ENCODE measurements around the gene MAPK14. TPM values are rescaled to one million over a fixed set of nuclear protein-coding genes. Genes with fewer than 3 reads are reported as not detected.

Gene MAPK14
- total RNA-seq, 2 experiments from 2014 or later: 39.1 to 44.0 TPM

GRCh38 chr6:36099869-36100483 lies 72.4 kb downstream of the MAPK14 start:
- H3K36me3 Mint-ChIP-seq (ENCODE audit: low read depth): peaks cover 17% of the 10 kb centered on the region
- intact Hi-C loops (cut with DNase I, micrococcal nuclease): no loop called here
- POLR2A ChIA-PET: interaction anchor here (0.6 kb wide), 1 partner anchor 260 kb away, joined by 4 read pairs; no protein-coding TSS in a partner anchor
- peaks cover 40% of the 10 kb centered on the region for H3K4me1 Mint-ChIP-seq
- H3K4me3 Mint-ChIP-seq: no peak overlapping the region
- ATAC-seq: peak; percentile 66
- H3K27me3 Mint-ChIP-seq: no peaks in the 10 kb centered on the region
- no peaks in the 10 kb centered on the region for H3K9me3 Mint-ChIP-seq (ENCODE audit: low read depth)
- H3K27ac Mint-ChIP-seq: peak overlapping the region; percentile 67
- CTCF ChIA-PET: interaction anchor here (0.5 to 9.5 kb wide), 6 partner anchors 19 to 788 kb away, joined by 3 to 183 read pairs (median 4); partner anchors contain the start of genes MAPK14 and SLC26A8
- DNase-seq: peak; percentile 46

DNA sequence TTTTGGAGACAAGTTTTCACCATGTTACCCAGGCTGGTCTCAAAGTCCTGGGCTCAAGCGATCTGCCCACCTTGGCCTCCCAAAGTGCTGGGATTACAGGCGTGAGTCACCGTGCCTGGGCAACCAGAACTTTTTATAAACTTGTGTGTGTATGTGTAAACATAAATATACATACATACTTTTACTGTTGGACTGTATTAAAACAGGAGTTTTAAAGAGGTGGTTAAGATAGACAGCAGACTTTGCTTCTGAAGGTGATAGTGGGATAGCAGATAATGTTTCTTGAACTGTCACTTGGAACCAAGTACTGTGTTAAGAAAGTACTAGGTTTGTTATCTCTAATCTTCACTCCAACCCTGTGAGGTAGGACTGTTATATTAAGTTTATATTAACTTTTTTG lies 74.1 kb downstream of the MAPK14 start:
- H3K4me3 Mint-ChIP-seq: no peak overlapping the region
- no peaks in the 10 kb centered on the region for H3K27me3 Mint-ChIP-seq
- DNase-seq (no peak), ATAC-seq (no peak)
- intact Hi-C loops (cut with DNase I, micrococcal nuclease): no loop called here
- H3K27ac Mint-ChIP-seq: peak overlapping the region; percentile 12
- H3K4me1 Mint-ChIP-seq: peaks cover 35% of the 10 kb centered on the region
- POLR2A ChIA-PET: no interaction called here
- CTCF ChIA-PET: interaction anchor here (9.5 kb wide), 1 partner anchor 75 kb away, joined by 183 read pairs; the partner anchor contains the start of genes MAPK14 and SLC26A8
- no peaks in the 10 kb centered on the region for H3K9me3 Mint-ChIP-seq (ENCODE audit: low read depth)
- peaks cover 18% of the 10 kb centered on the region for H3K36me3 Mint-ChIP-seq (ENCODE audit: low read depth)

DNA sequence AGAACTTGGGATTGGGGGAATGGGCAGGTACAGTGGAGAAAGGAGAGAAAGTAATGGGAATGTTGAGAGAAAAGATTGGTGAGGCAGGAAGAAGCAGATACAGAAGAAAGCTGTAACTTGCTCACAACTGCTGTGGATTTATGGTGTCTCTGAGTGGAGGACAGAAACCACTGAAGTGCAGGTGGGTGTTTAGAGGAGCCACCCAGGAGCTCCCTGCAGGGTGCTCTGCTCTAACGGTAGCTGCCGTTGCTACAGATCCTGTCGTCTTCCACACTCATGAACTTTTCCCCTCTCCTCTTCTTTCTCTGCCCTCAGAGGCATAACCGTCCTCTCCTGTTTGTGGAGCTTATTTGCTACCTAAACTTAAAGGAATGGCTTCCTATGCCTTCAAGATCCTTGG lies 75.2 kb downstream of the MAPK14 start:
- POLR2A ChIA-PET: interaction anchor here (0.9 kb wide), 1 partner anchor 76 kb away, joined by 3 read pairs; no protein-coding TSS in a partner anchor
- ATAC-seq (no peak), DNase-seq (no peak)
- CTCF ChIA-PET: interaction anchor here (0.8 to 6.7 kb wide), 6 partner anchors 8 to 258 kb away, joined by 3 to 47 read pairs (median 4); partner anchors contain the start of gene MAPK14
- H3K27me3 Mint-ChIP-seq: no peaks in the 10 kb centered on the region
- H3K9me3 Mint-ChIP-seq (ENCODE audit: low read depth): no peaks in the 10 kb centered on the region
- H3K4me3 Mint-ChIP-seq: no peak overlapping the region
- H3K27ac Mint-ChIP-seq: no peak overlapping the region
- H3K36me3 Mint-ChIP-seq (ENCODE audit: low read depth): peaks cover 25% of the 10 kb centered on the region
- H3K4me1 Mint-ChIP-seq: peaks cover 42% of the 10 kb centered on the region
- intact Hi-C loops (cut with DNase I, micrococcal nuclease): no loop called here

- H3K4me3 Mint-ChIP-seq: no peak overlapping the region
- H3K9me3 Mint-ChIP-seq (ENCODE audit: low read depth): no peaks in the 10 kb centered on the region
- DNase-seq (no peak), ATAC-seq (no peak)
- CTCF ChIA-PET: interaction anchor here (3.5 to 6.7 kb wide), 2 partner anchors 10 to 78 kb away, joined by 12 to 47 read pairs; partner anchors contain the start of gene MAPK14
- H3K27me3 Mint-ChIP-seq: no peaks in the 10 kb centered on the region
- H3K4me1 Mint-ChIP-seq: peaks cover 47% of the 10 kb centered on the region
- POLR2A ChIA-PET: no interaction called here
- intact Hi-C loops (cut with DNase I, micrococcal nuclease): no loop called here
- no peak overlapping the region for H3K27ac Mint-ChIP-seq
- peaks cover 41% of the 10 kb centered on the region for H3K36me3 Mint-ChIP-seq (ENCODE audit: low read depth)
Measured at GRCh38 chr6:36104836-36105235, 77.2 kb downstream of the MAPK14 start.

DNA sequence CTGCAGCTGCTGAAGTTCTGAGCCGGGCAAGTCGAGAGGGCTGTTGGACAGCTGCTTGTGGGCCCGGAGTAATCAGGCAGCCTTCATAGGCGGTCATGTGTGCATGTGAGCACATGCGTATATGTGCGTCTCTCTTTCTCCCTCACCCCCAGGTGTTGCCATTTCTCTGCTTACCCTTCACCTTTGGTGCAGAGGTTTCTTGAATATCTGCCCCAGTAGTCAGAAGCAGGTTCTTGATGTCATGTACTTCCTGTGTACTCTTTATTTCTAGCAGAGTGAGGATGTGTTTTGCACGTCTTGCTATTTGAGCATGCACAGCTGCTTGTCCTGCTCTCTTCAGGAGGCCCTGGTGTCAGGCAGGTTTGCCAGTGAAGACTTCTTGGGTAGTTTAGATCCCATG lies 81.5 kb downstream of the MAPK14 start:
- ATAC-seq: peak; percentile 81
- no peaks in the 10 kb centered on the region for H3K9me3 Mint-ChIP-seq (ENCODE audit: low read depth)
- intact Hi-C loops (cut with DNase I, micrococcal nuclease): no loop called here
- H3K36me3 Mint-ChIP-seq (ENCODE audit: low read depth): peaks cover 36% of the 10 kb centered on the region
- ChIA-PET CTCF (interaction anchor here (0.6 to 6.7 kb wide), 3 partner anchors 14 to 357 kb away, joined by 3 to 47 read pairs (median 3); no protein-coding TSS in a partner anchor), POLR2A (no interaction called here)
- H3K4me1 Mint-ChIP-seq: peaks cover 42% of the 10 kb centered on the region
- peak overlapping the region; percentile 81 for H3K27ac Mint-ChIP-seq
- DNase-seq: no peak
- no peaks in the 10 kb centered on the region for H3K27me3 Mint-ChIP-seq
- H3K4me3 Mint-ChIP-seq: no peak overlapping the region

DNA sequence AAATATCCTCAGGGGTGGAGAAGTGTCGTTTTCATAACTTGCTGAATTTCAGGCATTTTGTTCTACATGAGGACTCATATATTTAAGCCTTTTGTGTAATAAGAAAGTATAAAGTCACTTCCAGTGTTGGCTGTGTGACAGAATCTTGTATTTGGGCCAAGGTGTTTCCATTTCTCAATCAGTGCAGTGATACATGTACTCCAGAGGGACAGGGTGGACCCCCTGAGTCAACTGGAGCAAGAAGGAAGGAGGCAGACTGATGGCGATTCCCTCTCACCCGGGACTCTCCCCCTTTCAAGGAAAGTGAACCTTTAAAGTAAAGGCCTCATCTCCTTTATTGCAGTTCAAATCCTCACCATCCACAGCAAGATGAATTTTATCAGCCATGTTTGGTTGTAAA lies 82.4 kb downstream of the MAPK14 start:
- peak overlapping the region; percentile 81 for H3K27ac Mint-ChIP-seq
- H3K27me3 Mint-ChIP-seq: no peaks in the 10 kb centered on the region
- no peaks in the 10 kb centered on the region for H3K9me3 Mint-ChIP-seq (ENCODE audit: low read depth)
- peaks cover 34% of the 10 kb centered on the region for H3K36me3 Mint-ChIP-seq (ENCODE audit: low read depth)
- ATAC-seq (no peak), DNase-seq (no peak)
- ChIA-PET CTCF (interaction anchor here (0.7 kb wide), 1 partner anchor 12 kb away, joined by 3 read pairs; no protein-coding TSS in a partner anchor), POLR2A (no interaction called here)
- intact Hi-C loops (cut with DNase I, micrococcal nuclease): no loop called here
- no peak overlapping the region for H3K4me3 Mint-ChIP-seq
- peaks cover 50% of the 10 kb centered on the region for H3K4me1 Mint-ChIP-seq

GRCh38 chr6:36110863-36111262 lies 83.3 kb downstream of the MAPK14 start:
- Mint-ChIP-seq H3K27me3 (no peaks in the 10 kb centered on the region), H3K4me3 (no peak overlapping the region), H3K9me3 (ENCODE audit: low read depth) (no peaks in the 10 kb centered on the region), H3K27ac (no peak overlapping the region), H3K36me3 (ENCODE audit: low read depth) (peaks cover 31% of the 10 kb centered on the region), H3K4me1 (peaks cover 58% of the 10 kb centered on the region)
- ChIA-PET POLR2A (no interaction called here), CTCF (interaction anchor here (0.7 kb wide), 1 partner anchor 11 kb away, joined by 3 read pairs; no protein-coding TSS in a partner anchor)
- ATAC-seq (no peak), DNase-seq (no peak)
- intact Hi-C loops (cut with DNase I, micrococcal nuclease): no loop called here

DNA sequence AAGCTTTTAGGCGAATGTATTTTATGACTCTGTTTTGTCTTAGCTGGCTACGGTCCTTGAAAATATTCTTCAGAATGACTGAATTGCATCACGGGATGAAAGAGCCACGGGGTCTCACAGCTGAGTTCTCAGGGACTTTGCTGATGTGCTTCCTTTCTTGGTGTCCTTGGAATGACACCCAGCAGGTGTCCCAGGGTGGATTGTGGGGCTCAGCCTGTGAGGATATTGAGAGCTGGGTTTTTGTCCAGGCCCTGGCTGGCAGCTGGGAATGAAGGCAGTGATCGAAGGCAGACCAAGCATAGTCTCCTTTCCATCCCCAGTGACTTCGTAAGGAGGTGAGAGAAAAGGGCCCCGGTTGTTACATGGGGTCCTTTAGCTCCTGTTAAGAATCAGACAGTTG lies 83.9 kb downstream of the MAPK14 start:
- Mint-ChIP-seq H3K9me3 (ENCODE audit: low read depth) (no peaks in the 10 kb centered on the region), H3K27me3 (no peaks in the 10 kb centered on the region), H3K4me3 (no peak overlapping the region), H3K4me1 (peaks cover 64% of the 10 kb centered on the region), H3K36me3 (ENCODE audit: low read depth) (peaks cover 31% of the 10 kb centered on the region), H3K27ac (peak overlapping the region; percentile 19)
- POLR2A ChIA-PET: no interaction called here
- DNase-seq: no peak
- CTCF ChIA-PET: no interaction called here
- ATAC-seq: no peak
- intact Hi-C loops (cut with DNase I, micrococcal nuclease): no loop called here

GRCh38 chr6:36113049-36113448 lies 85.4 kb downstream of the MAPK14 start:
- Mint-ChIP-seq H3K9me3 (ENCODE audit: low read depth) (no peaks in the 10 kb centered on the region), H3K27ac (no peak overlapping the region), H3K4me1 (peaks cover 68% of the 10 kb centered on the region), H3K27me3 (no peaks in the 10 kb centered on the region), H3K4me3 (no peak overlapping the region), H3K36me3 (ENCODE audit: low read depth) (peaks cover 23% of the 10 kb centered on the region)
- intact Hi-C loops (cut with DNase I, micrococcal nuclease): no loop called here
- ATAC-seq: no peak
- DNase-seq: no peak
- ChIA-PET POLR2A (no interaction called here), CTCF (interaction anchor here (0.6 to 2.0 kb wide), 6 partner anchors 11 to 270 kb away, joined by 3 to 6 read pairs (median 4); no protein-coding TSS in a partner anchor)

DNA sequence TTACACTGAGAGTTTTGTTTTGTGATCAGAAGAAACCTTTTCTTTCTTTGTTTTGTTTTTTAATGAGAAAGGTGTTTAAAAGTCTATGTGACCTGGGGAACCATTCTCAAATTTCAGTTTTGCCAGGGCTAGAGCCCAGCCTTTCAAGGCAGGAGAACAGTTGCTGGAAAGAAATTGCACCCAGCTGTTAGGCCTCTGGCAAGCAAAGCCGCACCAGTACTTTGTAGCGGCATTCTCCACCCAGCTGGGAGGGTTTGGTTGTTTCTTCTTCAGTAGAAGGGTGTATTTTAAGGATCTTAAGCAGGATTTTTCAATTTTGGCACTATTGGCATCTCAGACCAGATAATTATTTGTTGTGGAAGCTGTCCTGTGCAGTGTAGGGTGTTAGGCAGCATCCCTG lies 86.1 kb downstream of the MAPK14 start:
- Mint-ChIP-seq H3K9me3 (ENCODE audit: low read depth) (no peaks in the 10 kb centered on the region), H3K4me1 (peaks cover 68% of the 10 kb centered on the region), H3K27ac (peak overlapping the region; percentile 67), H3K27me3 (no peaks in the 10 kb centered on the region), H3K4me3 (no peak overlapping the region), H3K36me3 (ENCODE audit: low read depth) (peaks cover 18% of the 10 kb centered on the region)
- intact Hi-C loops (cut with DNase I, micrococcal nuclease): no loop called here
- POLR2A ChIA-PET: no interaction called here
- ATAC-seq (no peak), DNase-seq (no peak)
- CTCF ChIA-PET: interaction anchor here (1.0 to 2.0 kb wide), 4 partner anchors 10 to 269 kb away, joined by 3 to 6 read pairs (median 4); no protein-coding TSS in a partner anchor

- CTCF ChIA-PET: no interaction called here
- ATAC-seq (no peak), DNase-seq (peak; percentile 7)
- Mint-ChIP-seq H3K9me3 (ENCODE audit: low read depth) (no peaks in the 10 kb centered on the region), H3K36me3 (ENCODE audit: low read depth) (peaks cover 15% of the 10 kb centered on the region), H3K27me3 (no peaks in the 10 kb centered on the region), H3K4me3 (no peak overlapping the region), H3K4me1 (peaks cover 68% of the 10 kb centered on the region), H3K27ac (peak overlapping the region; percentile 74)
- POLR2A ChIA-PET: no interaction called here
- intact Hi-C loops (cut with DNase I, micrococcal nuclease): no loop called here
Measured at GRCh38 chr6:36114798-36115408, 87.3 kb downstream of the MAPK14 start.

DNA sequence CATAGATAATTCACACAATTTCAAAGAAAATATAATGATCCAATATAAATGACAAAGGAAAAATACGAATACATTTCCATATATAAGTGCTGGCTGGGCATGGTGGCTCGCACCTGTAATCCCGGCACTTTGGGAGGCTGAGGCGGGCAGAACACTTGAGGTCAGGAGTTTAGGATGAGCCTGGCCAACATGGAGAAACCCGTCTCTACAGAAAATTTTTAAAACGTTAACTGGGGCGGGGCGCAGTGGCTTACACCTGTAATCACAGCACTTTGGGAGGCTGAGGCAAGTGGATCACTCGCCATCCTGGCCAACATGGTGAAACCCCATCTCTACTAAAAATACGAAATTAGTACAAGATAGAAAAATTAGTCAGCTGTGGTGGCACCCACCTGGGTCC lies 87.8 kb downstream of the MAPK14 start:
- peaks cover 11% of the 10 kb centered on the region for H3K36me3 Mint-ChIP-seq (ENCODE audit: low read depth)
- CTCF ChIA-PET: no interaction called here
- ATAC-seq (no peak), DNase-seq (peak; percentile 4)
- no peaks in the 10 kb centered on the region for H3K27me3 Mint-ChIP-seq
- no peaks in the 10 kb centered on the region for H3K9me3 Mint-ChIP-seq (ENCODE audit: low read depth)
- H3K4me3 Mint-ChIP-seq: no peak overlapping the region
- peak overlapping the region; percentile 74 for H3K27ac Mint-ChIP-seq
- POLR2A ChIA-PET: interaction anchor here (0.7 kb wide), 1 partner anchor 751 kb away, joined by 20 read pairs; no protein-coding TSS in a partner anchor
- peaks cover 71% of the 10 kb centered on the region for H3K4me1 Mint-ChIP-seq
- intact Hi-C loops (cut with DNase I, micrococcal nuclease): no loop called here

All from activated CD4-positive, alpha-beta T cell treated with anti-CD3 and anti-CD28 coated beads for 36 hours (primary cell).